ENCODE data around the gene COX6B2. TPM values are rescaled to one million over a fixed set of nuclear protein-coding genes. Genes with fewer than 3 reads are reported as not detected.

COX6B2 gene
- total and polyA plus RNA-seq, 7 donors = 0.04 TPM; not detected in 6

DNA sequence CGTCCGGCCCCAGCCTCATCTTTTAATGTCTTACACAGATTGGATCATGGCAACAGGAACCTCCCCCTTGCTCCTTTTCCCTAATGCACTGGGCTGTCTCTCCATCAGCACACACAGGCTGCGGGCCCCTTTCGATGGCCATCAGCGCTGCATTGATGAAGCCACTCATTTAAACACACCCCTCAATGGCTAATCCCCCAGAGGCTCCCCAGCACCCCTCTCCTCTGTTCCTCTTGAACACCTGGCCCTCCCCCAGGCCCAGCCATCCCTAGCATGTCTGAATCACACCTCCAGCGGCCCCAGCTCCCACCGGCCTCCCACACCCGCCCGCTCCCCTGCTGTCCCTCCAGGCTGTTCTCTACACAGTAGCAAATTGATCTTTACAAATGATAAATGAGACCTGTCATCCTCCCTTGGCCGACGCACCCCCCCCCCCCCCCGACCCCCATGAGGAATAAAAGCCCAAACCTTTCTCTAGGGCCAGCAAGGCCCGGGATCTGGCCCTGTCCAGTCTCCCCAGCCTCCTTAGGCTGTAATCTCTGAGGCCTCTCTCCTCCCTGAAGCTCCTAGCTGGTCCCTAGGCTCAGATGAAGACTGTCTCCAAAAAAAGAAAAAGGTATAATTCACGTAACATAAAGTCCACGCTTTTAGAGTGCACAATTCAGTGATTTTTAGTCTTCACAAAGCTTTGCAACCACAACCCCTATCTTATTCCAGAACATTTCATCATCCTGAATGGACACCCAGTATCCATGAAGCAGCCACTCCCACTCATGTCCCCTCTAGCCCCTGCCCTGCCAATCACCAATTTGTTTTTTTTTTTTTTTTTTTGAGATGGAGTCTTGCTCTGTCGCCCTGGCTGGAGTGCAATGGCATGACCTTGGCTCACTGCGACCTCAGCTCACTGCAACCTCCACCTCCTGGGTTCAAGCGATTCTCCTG is 38.6 kb upstream of the COX6B2 start:
- Histone ChIP-seq H3K27me3 (ENCODE audit: insufficient read depth in 3 of 3, low read length in 2 of 3) (no peaks in the 10 kb centered on the region), H3K27ac (no peak overlapping the region), H3K4me1 (peaks cover 9% of the 10 kb centered on the region), H3K4me3 (no peak overlapping the region), H3K9me3 (no peaks in the 10 kb centered on the region), H3K36me3 (ENCODE audit: insufficient read depth in 1 of 2, low read depth in 1 of 2) (peaks cover 6 to 42% of the 10 kb centered on the region in 2 donors)
- no peak for ATAC-seq
- DNase-seq = no peak
- 70 to 73% (median 71%) methylated on average over 18 of the region's 18 CpGs for WGBS, 3 donors
- intact Hi-C loops (cut with DNase I) = no loop called here
- TF ChIP-seq, protein P1, sequence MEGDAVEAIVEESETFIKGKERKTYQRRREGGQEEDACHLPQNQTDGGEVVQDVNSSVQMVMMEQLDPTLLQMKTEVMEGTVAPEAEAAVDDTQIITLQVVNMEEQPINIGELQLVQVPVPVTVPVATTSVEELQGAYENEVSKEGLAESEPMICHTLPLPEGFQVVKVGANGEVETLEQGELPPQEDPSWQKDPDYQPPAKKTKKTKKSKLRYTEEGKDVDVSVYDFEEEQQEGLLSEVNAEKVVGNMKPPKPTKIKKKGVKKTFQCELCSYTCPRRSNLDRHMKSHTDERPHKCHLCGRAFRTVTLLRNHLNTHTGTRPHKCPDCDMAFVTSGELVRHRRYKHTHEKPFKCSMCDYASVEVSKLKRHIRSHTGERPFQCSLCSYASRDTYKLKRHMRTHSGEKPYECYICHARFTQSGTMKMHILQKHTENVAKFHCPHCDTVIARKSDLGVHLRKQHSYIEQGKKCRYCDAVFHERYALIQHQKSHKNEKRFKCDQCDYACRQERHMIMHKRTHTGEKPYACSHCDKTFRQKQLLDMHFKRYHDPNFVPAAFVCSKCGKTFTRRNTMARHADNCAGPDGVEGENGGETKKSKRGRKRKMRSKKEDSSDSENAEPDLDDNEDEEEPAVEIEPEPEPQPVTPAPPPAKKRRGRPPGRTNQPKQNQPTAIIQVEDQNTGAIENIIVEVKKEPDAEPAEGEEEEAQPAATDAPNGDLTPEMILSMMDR (IDR thresholded peaks at IDR 0.05) = no peak

DNA sequence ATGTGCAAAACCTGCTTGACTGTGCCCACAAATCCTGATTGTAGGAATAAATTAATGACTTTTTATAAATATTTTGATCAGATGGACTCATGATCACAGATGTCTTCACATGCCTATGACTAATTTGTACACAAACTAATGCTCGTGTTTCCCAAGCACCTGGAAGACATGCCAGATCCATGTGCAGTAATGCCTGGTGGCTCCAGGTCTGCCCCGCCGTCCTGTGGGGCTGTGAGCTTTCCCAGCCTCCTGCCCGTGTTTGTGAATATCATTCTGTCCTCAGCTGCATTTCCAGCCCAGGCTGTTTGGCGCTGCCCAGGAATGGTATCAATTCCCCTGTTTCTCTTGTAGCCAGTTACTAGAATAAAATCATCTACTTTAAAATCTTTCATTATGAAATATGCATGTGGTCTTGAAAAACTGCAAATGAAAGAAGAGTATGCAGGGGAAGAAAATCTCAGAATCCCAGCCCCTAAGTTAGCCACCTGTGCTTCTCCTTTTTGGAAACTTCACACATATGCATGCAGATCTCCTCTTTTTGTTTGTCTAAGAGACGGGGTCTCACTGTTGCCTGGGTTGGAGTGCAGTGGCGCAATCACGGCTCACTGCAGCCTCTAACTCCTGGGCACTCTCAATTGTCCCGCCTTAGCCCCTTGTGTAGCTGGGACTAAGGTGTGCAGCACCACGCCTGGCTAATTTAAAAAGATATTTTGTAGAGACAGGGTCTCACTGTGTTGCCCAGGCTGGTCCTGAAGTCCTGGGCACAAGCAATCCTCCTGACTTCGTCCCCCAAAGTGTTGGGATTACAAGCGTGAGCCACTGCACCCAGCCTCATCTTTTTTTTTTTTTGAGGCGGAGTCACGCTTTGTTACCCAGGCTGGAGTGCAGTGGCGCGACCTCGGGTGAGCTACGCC is 37.4 kb upstream of the COX6B2 start:
- H3K27ac ChIP-seq = no peak overlapping the region

DNA sequence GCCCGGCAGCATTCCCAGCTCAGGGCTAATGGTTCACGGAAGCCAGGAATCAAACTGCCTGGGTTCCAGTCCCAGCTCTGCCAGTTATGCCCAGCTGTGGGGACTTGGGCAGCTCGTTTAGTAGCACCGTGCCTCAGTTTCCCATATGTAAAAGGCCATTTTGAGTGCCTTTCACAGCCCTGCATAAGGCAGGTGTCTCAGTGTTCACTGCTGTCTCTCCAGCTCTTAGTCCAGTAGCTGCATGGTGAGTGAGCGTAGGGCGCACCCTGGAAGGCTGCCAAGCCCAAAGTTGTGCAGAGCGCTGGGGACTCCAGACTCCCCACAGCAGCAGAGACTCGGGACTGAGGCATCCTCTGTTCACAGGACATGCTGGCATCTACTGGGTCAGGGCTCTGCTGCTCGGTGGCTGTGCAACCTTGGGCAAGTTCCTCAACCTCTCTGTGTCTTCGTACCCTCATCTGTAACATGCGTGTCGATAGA is 36.7 kb upstream of the COX6B2 start:
- DNase-seq (no peak), ATAC-seq (peak in 1 of 4 donors; percentile 9)
- H3K9me3 ChIP-seq = no peaks in the 10 kb centered on the region
- peaks cover 8 to 59% of the 10 kb centered on the region in 2 donors for H3K36me3 ChIP-seq (ENCODE audit: insufficient read depth in 1 of 2, low read depth in 1 of 2)
- intact Hi-C loops (cut with DNase I) = no loop called here
- peaks cover 22% of the 10 kb centered on the region for H3K4me1 ChIP-seq
- TF ChIP-seq, protein P1 (IDR thresholded peaks at IDR 0.05) = no peak
- H3K4me3 ChIP-seq = no peak overlapping the region
- H3K27ac ChIP-seq = no peak overlapping the region
- WGBS, 3 donors = 77 to 81% (median 78%) methylated on average over 12 of the region's 12 CpGs
- no peaks in the 10 kb centered on the region for H3K27me3 ChIP-seq (ENCODE audit: insufficient read depth in 3 of 3, low read length in 2 of 3)

More for the DNA sequence above, 37.4 kb upstream of the COX6B2 start:
- H3K4me1 ChIP-seq = peaks cover 20% of the 10 kb centered on the region
- WGBS, 3 donors = 76 to 88% (median 78%) methylated on average over 18 of the region's 18 CpGs
- peak in 2 of 4 donors; percentile 53 to 61 for ATAC-seq
- intact Hi-C loops (cut with DNase I) = no loop called here
- H3K36me3 ChIP-seq (ENCODE audit: insufficient read depth in 1 of 2, low read depth in 1 of 2) = peaks cover 8 to 53% of the 10 kb centered on the region in 2 donors
- no peaks in the 10 kb centered on the region for H3K27me3 ChIP-seq (ENCODE audit: insufficient read depth in 3 of 3, low read length in 2 of 3)
- H3K9me3 ChIP-seq = no peaks in the 10 kb centered on the region
- no peak overlapping the region for H3K4me3 ChIP-seq
- DNase-seq = no peak
- TF ChIP-seq, protein P1 (IDR thresholded peaks at IDR 0.05) = no peak

DNA sequence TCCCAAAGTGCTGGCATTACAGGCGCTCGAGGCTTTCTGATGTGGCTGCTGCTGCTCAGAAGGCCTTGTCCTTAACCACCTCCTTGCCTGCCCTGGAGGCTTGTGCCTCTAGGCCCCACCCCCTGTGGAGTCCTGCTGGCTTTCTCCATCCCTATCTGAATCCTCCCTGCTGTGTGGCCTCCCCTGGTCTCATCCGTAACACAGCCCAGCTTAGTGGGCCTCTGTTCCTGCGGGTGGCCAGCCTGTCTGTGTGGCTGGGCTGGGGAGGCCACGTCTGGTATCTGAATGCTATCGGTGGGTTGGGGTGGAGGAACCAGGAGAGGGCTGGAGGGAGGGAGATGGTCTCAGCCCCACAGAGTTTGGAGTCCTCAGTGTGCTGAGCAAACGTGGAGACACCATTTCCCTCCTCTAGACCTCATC is 36.0 kb upstream of the COX6B2 start:
- no peaks in the 10 kb centered on the region for H3K9me3 ChIP-seq
- ATAC-seq (no peak), DNase-seq (no peak)
- WGBS, 3 donors = 78 to 89% (median 80%) methylated on average over 7 of the region's 7 CpGs
- peaks cover 8 to 59% of the 10 kb centered on the region in 2 donors for H3K36me3 ChIP-seq (ENCODE audit: insufficient read depth in 1 of 2, low read depth in 1 of 2)
- no peak overlapping the region for H3K27ac ChIP-seq
- no peak overlapping the region for H3K4me3 ChIP-seq
- no peaks in the 10 kb centered on the region for H3K27me3 ChIP-seq (ENCODE audit: insufficient read depth in 3 of 3, low read length in 2 of 3)
- H3K4me1 ChIP-seq = peaks cover 22% of the 10 kb centered on the region
- intact Hi-C loops (cut with DNase I) = no loop called here
- TF ChIP-seq, protein P1 (IDR thresholded peaks at IDR 0.05) = no peak
